D721Med (cell line): Measurements from ENCODE around the gene INPP5D.

Experiments
- DNase-seq: peaks from one replicate; pipeline ENCODE4 v3.0.0; 2011; ENCODE audit warnings: low spot score; ENCODE audit not compliant: insufficient read length
- FAIRE-seq: peaks from 2 replicates; lab custom pipeline; 2011; peaks lifted over from hg19 to GRCh38; lab: Jason Lieb, UNC
- TF ChIP-seq, protein P1 (sequence below): IDR thresholded peaks from 2 replicates; pipeline ENCODE4 v1.5.1; 2012; ENCODE audit warnings: mild to moderate bottlenecking, control low read depth; ENCODE audit not compliant: insufficient read depth; ENCODE audit errors: missing control alignments

INPP5D gene

GRCh38 chr2:233140077-233140585 lies 80.0 kb downstream of the INPP5D start:
- no peak for FAIRE-seq
- TF ChIP-seq, protein P1, sequence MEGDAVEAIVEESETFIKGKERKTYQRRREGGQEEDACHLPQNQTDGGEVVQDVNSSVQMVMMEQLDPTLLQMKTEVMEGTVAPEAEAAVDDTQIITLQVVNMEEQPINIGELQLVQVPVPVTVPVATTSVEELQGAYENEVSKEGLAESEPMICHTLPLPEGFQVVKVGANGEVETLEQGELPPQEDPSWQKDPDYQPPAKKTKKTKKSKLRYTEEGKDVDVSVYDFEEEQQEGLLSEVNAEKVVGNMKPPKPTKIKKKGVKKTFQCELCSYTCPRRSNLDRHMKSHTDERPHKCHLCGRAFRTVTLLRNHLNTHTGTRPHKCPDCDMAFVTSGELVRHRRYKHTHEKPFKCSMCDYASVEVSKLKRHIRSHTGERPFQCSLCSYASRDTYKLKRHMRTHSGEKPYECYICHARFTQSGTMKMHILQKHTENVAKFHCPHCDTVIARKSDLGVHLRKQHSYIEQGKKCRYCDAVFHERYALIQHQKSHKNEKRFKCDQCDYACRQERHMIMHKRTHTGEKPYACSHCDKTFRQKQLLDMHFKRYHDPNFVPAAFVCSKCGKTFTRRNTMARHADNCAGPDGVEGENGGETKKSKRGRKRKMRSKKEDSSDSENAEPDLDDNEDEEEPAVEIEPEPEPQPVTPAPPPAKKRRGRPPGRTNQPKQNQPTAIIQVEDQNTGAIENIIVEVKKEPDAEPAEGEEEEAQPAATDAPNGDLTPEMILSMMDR = no peak
- no peak for DNase-seq

GRCh38 chr2:233140978-233141377 lies 80.8 kb downstream of the INPP5D start:
- TF ChIP-seq, protein P1 = no peak
- no peak for DNase-seq
- FAIRE-seq = no peak

DNA sequence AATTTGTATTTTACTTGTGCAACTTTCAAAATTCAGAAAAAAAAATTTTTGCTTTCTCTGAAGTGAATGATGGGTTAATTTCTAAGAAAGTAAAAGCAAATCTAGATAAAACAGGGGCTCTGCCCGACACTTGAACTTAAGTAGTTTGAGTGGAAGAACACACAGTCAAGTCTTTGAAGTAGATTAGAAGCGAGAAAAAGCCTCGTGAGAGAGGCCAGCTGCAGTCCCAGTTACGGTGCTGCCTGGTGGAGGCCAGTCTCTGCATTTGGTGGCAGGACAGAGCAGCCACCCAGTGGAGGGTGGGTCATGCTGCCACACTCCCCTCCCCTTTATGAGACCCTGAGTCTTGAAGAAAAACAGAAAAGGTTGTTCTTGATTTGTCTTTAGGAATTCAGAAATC lies 81.8 kb downstream of the INPP5D start:
- DNase-seq (no peak), FAIRE-seq (no peak)

GRCh38 chr2:233142355-233142897 lies 82.3 kb downstream of the INPP5D start:
- no peak for DNase-seq
- TF ChIP-seq, protein P1 = no peak
- no peak for FAIRE-seq

More for the DNA sequence above, 81.8 kb downstream of the INPP5D start:
- TF ChIP-seq, protein P1 = no peak

- DNase-seq = no peak
- TF ChIP-seq, protein P1 = no peak
- no peak for FAIRE-seq
Measured at GRCh38 chr2:233143700-233144331, 83.7 kb downstream of the INPP5D start.

- TF ChIP-seq, protein P1 = no peak
- no peak for FAIRE-seq
Measured at GRCh38 chr2:233145726-233146125, 85.6 kb downstream of the INPP5D start.

GRCh38 chr2:233146194-233146593 lies 86.1 kb downstream of the INPP5D start:
- DNase-seq (no peak), FAIRE-seq (no peak)
- TF ChIP-seq, protein P1 = no peak

More at GRCh38 chr2:233145726-233146125, 85.6 kb downstream of the INPP5D start:
- no peak for DNase-seq
